Nucleus accumbens (tissue), 56 donors: ENCODE data around the gene FNDC11.
"Not testable (repeated sequence)": the region's sequence is repeated elsewhere in the genome, so short reads cannot be mapped to it uniquely, and the experiment has no call there.

ENCODE experiments used
- DNase-seq, 56 donors: peaks; one replicate each; lab custom pipeline; 2025; lab: John Stamatoyannopoulos, UW

Gene FNDC11, protein sequence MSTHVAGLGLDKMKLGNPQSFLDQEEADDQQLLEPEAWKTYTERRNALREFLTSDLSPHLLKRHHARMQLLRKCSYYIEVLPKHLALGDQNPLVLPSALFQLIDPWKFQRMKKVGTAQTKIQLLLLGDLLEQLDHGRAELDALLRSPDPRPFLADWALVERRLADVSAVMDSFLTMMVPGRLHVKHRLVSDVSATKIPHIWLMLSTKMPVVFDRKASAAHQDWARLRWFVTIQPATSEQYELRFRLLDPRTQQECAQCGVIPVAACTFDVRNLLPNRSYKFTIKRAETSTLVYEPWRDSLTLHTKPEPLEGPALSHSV

DNA sequence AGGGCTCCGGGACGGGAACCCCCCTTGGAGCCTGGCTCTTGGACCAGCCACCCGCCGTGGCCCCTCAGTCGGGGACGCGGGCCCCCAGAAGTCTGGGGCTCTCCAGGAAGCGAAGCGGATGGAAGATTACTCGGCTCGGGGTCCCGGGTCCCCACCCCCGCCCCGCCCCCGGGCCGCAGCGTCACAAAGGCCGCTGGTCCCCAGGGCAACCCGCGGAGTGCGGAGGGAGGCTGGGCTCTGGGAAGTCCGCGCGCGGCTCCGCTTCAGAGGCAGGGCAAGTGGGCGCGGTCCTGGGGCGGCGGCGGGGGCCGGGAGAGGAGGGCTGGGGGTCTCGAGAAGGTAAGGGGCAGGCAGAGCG is at the start of gene FNDC11:
Gene FNDC11 (plus strand): TSS at position 227 of the 358 bp plus-strand sequence. CDS start 1,505 bp downstream, outside the sequence.
- peak in 1 of 56 donors; percentile 23 for DNase-seq

DNA sequence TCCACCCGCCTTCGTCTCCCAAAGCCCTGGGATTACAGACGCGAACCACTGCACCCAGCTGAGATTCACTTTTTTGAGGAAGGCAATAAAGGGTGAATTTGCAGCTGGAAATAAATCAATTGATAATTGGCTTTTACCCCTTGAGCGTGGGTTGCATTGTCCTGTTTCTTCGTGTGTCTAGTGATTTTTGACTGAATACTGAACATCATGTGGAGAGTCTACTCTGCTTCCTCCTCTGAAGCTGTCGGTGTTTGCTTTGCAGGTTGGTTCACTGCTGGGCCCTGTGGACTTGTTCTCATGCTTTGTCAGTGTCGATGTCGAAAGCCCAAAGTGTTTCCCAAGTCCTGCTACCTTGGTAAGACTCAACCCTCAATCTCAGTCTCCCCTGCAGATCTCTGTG is 49.3 kb upstream of the FNDC11 start:
- DNase-seq = no peak

DNA sequence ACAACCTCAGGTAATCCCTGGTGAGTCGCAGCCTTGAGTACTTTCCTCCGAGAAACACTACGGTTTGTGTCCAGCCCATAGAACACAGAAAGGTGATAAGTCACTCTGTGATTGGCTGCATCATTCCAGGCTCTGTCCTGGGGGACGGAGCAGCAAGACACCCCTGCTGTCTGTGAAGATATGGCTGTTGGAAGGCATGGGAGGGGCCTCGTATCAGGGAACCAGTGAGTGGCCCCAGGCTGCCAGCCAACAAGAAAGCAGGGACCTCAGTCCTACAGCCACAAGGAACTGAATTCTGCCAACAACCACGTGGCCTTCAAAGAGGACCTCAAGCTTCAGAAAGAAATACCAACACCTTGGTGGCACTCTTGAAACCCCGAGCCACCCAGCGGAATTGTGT is 48.7 kb upstream of the FNDC11 start:
- DNase-seq = no peak

DNA sequence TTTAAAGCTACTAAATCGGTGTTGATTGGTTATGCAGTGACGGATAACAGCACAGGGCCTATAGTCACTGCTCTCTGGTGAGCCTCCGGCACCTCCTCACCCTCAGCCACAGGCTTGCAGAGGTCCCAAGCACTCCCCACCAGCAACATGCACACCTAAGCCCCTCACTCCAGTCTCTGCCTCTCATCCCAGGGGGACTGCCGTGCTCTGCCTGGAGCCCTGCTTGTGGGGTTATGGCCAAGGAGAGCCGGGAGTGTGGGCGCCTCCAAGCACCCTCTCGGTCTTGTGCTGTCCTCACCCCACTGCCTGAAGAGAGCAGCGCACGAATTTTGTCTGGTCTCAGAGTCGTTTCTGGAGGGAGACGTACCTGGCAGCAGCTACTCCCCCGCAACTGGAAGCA is 48.2 kb upstream of the FNDC11 start:
- DNase-seq = no peak

DNA sequence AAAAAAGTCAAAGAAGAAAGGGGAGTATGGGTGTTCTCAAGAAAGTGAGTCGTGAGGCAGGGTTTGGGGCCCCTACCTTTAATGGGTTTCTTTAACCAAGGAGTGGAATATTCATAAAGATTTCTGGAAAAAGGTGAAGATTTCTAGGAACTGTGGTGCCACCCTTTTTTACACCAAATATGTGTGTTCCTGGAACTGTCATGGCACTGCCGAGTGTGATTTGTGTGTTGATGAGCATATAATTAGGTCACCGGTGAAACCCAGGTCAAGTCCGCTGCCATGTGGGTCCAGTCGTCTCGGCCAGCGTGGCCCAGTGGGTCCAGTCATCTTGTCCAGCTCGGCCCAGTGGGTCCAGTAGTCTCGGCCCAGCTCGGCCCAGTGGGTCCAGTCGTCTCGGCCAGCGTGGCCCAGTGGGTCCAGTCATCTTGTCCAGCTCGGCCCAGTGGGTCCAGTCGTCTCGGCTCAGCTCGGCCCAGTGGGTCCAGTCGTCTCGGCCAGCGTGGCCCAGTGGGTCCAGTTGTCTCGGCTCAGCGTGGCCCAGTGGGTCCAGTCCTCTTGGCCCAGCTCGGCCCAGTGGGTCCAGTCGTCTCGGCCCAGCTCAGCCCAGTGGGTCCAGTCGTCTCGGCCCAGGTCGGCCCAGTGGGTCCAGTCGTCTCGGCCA is 46.7 kb upstream of the FNDC11 start:
- no peak for DNase-seq

DNA sequence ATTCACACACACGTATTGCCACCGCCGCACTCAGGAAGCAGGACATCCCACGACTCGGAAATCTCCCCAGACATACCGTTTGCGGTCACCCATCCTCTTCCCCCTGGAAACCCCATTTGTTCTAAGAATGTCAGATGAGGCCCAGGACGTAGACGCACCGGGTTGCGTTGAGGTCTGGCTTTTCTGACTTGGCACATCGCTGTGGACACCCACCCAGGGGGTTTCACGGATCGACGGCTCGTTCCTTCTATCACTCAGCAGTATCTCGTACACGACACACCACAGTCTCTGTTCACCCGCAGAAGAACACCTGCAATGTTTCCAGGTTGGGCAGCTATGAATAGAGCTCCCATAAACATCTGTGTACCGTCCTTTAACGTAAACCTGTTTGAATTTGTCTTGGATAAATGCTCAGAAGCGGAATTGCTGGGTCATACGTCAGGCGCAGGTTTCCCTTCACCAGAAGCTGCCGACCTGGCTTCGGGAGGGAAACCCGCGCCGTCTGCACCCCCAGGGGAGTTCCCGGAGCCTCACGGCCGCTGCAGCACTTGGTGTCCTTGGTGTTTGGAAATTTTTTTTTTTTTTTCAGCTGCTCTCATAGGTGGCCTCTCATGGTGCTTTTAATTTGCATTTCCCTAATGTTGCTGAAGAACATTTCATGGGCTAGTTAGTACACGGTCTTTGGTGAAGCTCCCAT is 45.7 kb upstream of the FNDC11 start:
- DNase-seq = no peak

DNA sequence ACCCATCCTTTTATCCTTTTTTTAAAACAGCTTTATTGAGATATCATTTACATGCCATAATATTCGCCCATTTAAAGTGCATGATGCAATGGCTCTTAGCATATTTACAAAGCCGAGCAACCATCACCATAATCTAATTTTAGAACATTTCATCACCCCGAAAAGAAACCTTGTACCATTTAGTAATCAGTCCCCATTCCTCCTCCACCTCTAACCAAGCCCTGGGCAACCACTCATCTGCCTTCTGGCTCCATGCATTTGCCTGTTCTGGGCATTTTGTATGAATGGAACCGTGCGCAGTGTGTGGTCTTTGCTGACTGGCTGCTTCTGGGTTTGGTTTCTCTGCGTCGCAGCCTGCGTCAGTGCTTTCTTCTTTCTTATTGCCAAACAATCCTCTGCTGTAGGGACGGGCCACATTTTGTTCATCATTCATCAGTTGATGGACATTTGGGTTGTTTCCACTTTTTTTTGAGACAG is 44.8 kb upstream of the FNDC11 start:
- no peak for DNase-seq

DNA sequence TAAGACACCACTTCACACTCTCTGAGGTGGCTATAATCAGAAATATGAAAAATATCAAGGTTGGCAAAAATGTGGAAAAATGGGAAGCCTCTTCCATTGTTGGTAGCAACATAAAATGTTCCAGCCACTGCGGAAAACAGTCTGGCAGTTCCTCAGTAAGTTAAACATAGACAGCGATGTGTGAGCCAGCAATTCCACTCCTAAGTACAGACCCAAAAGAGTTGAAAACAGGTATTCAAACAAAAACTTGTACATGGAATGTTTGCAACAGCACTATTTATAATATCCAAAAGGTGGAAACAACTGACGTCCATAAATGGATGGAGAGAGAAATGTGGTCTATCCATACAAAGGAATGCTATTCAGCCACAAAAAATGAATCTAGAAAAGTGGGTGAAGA is 40.8 kb upstream of the FNDC11 start:
- DNase-seq = no peak

DNA sequence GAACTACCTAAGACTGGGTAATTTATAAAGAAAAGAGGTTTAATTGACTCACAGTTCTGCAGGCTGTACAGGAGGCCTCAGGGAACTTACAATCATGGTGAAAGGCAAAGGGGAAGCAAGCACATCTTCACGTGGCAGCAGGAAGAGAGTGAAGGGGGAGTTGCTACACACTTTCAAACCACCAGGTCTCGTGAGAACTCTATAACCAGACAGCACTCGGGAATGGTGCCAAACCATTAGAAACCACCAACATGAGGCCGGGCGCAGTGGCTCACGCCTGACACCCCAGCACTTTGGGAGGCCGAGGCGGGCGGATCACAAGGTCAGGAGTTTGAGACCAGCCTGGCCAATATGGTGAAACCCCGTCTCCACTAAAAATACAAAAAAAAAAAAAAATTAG is 39.4 kb upstream of the FNDC11 start:
- DNase-seq = not testable (repeated sequence)

DNA sequence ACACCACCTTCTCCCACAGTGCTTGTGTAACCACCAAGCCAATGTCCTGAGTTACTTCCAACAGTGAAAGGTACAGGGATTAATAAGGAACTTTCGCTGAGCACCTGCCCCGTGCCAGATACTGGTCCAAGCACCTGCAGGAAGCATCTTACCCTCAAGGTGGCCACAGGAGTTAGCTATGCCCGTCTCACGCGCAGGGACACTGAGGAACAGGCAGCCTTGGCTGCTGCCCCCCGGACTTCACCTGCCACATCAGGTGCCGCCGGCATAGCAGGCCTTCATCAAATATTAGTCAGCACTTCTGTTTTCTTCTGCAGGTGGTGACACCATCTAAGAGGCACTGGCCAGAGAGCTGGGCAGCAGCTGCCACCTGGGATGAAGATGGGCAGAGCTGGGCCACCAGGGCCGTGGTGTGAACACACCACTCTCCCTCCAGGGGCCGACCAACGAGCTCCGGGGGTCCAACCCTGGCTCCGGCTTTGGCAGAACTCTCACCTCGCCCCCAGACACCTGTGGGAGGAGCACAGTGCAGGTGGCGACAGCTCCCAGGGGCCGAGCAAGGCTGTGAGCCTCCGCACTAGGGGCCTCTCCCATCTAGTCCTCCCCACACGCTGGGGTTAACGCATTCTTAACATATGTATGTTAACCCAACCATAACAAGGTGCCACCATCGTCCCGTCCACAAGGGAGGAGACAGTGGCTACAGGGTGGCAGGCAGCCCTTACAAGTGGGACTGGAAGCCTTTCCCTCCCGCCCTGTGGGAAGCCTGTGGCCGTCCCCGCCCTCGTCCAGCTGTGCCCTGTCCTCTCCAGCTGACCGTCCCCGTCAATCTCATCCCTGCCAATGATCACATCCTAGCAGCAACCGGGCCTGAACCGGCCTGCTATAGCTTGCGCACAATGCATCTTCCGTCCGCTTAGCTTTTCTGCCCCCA is 36.3 kb upstream of the FNDC11 start:
- DNase-seq = peak in 1 of 56 donors; percentile 28

DNA sequence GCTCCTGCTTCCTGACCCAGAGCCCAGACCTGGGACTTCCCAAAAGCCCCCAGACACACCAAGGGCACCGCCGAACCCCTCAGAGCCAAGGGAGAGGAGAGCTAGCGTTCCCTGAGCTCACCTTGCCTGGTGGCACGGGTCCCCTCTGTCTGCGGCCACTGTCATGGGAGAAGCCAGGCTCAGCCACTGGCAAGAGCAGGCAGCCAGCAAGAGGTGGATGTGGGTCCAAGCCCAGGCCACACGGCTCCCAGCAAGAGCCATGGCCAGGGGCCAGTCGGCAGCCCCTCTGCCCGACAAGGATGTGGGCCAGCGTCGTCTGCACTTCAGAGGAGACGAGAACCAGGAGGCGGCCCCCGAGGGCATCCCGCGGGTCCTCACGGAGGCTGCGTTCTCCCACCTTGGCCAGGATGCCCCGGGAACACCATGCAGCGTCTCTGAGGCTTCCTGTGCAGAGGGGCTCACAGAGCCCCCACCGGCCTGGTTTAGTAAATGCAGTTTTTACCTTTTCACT is 35.6 kb upstream of the FNDC11 start:
- no peak for DNase-seq

DNA sequence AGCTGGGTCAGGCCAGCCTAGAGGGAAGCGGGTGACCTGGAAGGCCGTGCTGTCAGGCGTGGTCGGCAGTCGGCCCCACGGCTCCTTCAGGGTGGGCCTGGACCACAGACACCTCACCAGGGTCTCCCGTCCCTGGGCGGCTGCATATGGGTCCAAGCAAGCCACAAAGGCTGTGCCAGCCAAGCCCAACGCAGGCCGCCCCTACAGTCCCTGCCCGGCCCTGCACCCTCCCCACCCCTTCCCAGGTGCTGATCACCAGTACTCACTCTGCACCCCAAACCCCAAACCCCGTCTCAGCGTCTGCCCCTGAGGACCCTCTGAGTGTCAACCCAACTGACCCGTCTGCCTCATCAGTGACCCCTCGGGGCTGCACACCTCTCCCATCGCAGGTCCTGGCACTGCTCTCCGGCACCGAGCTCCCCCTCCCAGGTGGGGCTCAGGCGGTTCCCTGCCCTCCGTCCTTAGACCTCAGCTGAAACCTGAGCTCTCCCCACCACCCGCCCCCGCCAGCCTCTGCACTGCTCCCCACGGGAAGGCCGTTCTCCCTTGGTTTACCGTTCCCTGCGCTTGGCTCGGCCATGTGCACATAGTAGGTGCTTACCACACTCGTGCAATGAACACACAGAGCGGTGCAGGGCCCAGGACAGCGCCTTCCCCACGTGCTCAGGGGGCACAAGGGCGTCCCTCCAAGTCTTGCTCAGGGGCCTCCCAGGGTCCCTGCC is 34.9 kb upstream of the FNDC11 start:
- DNase-seq = no peak

DNA sequence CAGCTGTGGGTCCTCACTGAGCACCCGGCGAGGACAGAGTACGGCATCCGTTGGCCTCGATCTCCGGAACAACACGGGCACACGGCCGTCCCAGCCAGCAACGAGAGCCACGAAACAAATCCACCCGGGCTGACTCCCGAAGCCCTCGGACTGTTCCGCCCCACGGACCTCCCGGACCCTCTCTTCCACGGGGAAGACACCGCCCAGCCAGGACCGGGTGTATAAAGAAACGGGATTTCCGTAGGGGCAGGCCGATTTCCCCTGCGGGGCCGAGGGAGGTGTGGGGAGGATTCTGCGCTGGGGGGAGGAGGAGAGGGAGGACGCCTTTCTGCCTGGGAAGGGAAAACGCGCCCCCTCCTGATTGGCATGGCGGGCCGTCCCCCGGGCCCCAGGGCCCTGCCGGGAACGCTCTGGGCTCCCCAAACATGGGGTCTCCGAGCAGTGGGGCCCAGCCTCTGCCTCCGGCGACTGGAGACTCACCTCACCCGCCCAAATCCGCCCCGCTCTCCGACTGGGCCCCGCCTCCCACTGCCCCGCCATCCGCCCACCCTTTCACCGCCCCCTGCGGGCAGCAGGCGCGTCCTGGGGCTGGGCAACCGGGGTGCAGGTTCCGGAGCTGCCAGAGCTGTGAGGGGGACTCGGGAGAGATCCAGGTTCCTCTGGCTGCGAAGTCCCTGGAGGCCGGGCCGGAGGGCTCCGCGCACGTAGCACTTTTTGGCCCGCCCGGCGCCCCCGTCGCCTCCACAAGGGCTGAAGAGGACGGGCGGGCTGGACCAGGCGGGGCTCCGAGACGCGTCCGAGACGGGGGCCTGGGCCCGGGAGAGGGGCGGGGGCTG is 34.1 kb upstream of the FNDC11 start:
- DNase-seq = peak in 13 of 56 donors; percentile 32 to 79 (median 69)

DNA sequence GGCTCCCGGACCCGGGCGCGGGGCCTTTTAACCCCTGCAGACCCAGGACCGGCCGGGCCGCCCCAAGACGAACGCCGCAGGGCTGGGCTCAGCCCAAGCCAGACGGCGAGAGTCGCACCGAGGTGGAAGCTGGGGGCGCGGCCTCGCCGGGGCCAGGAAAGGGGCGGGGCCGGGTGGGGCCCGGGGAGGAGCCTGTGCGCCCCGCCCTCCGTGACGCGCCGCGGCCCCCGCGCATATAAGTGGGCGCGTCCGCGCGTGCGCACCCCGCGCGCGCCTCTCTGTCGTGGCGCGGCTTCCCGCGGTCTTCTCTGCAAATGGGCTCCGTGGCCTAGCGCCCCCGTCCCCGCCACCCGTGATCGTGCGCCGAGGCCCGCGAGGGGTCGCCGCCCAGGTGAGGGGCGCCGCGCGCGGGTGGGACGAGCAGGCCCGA is 33.4 kb upstream of the FNDC11 start, which contains the start of gene PPDPF:
Gene PPDPF (plus strand): TSS at position 262 of the 430 bp plus-strand sequence. CDS start 544 bp downstream, outside the sequence.
- peak in 52 of 56 donors; percentile 25 to 90 (median 74) for DNase-seq

DNA sequence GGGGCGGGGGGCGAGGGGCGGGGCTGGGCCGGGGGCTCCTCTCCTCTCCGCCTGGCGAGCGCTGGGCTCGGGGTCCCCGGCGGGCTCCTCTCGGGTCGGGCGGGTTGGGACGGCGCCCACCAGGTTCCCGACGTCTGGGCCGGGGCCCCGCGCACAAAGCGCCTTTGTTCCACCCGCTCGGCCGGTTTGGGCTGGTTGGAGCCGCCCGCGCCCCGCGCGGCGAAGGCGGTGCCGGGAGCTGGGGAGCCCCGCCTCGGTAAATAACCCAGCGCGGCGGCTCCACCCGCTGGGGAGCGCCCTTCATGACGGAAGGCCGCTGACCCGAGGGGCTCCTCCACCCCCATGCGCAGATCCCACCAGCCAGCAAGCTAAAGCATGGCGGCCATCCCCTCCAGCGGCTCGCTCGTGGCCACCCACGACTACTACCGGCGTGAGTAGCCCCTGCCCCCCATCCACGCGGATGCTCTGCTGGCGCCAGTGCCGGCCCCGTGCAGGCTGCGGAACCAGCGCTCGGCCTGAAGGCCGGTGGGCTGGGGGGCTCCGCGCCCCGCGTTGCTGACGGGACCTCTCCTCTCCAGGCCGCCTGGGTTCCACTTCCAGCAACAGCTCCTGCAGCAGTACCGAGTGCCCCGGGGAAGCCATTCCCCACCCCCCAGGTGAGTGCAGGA is 32.9 kb upstream of the FNDC11 start:
- DNase-seq = peak in 50 of 56 donors; percentile 25 to 92 (median 70)

DNA sequence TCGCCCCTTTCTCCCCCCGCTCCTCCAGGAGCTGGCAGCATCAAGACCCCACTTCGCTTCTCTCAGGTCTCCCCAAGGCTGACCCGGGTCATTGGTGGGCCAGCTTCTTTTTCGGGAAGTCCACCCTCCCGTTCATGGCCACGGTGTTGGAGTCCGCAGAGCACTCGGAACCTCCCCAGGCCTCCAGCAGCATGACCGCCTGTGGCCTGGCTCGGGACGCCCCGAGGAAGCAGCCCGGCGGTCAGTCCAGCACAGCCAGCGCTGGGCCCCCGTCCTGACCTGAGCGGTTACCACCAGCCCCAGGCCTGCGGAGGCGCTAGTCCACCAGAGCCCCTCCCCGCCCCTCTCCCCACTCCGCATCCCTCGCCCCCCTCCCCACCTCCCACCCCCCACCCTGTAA is 32.4 kb upstream of the FNDC11 start:
- no peak for DNase-seq

DNA sequence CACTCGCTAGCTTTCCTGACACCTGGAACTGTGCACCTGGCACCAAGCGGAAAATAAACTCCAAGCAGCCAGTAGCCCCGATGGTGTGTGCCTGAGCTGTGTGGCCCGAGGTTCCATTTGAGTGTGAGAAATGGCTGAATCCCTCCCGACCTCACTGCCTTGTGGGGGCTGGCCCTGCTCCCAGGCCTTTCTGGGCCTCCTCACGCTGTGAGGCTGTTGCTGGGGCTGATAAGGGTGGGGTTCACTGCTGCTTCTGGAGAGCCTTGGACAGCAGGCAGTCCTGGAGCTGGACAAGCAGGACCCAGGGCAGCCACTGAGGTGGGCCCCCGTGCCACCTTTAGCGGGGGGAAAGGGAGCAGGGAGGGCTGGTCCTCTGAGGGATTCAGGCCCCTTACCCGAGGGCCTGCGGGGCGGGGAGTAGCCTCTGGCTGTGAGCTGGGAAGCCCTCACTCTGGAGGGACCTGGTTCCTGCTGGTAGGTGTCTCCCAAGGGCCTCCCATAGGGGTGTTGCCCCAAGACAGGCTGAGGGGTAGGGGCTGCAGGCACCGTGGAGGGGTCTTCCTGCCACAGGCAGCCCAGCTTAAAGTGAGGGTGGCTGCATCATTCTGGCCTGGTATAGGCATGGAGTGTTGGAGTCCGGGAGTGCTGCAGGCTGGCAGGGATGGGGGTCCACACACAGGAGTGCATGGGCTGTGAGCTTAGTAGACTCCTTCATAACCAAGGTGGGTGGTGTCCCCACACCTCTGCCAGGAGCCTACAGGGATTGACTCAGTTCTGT is 31.7 kb upstream of the FNDC11 start:
- DNase-seq = no peak
